Measurements from ENCODE around the gene TPRG1L. TPM values are rescaled to one million over a fixed set of nuclear protein-coding genes. Genes with fewer than 3 reads are reported as not detected.

Gene TPRG1L
- total RNA-seq, 1 donor from 2014 or later: 33.7 TPM

- Mint-ChIP-seq H3K36me3 (ENCODE audit: low read depth, unreplicated experiment) (peaks cover 16% of the 10 kb centered on the region), H3K9me3 (ENCODE audit: unreplicated experiment) (no peaks in the 10 kb centered on the region), H3K27ac (ENCODE audit: unreplicated experiment) (no peak overlapping the region), H3K4me3 (ENCODE audit: unreplicated experiment) (no peak overlapping the region), H3K27me3 (ENCODE audit: low read depth, unreplicated experiment) (no peaks in the 10 kb centered on the region), H3K4me1 (ENCODE audit: low read depth, unreplicated experiment) (peaks cover 2% of the 10 kb centered on the region)
- FAIRE-seq (no peak), DNase-seq (ENCODE audit: low read depth) (no peak)
- Histone ChIP-seq H2AFZ (ENCODE audit: low read depth, low read length) (no peak overlapping the region), H3K4me2 (ENCODE audit: low read length) (no peak overlapping the region), H3K9ac (ENCODE audit: low read length) (no peak overlapping the region), H3K27me3 (ENCODE audit: insufficient read depth, low read length) (no peaks in the 10 kb centered on the region), H4K20me1 (ENCODE audit: insufficient read depth, low read length) (no peaks in the 10 kb centered on the region), H3K4me1 (ENCODE audit: insufficient read depth, low read length) (no peaks in the 10 kb centered on the region), H3K4me3 (ENCODE audit: insufficient read depth, low read depth, low read length) (no peak overlapping the region), H3K79me2 (ENCODE audit: insufficient read depth, low read length) (no peaks in the 10 kb centered on the region), H3K9me3 (ENCODE audit: insufficient read depth, low read depth, low read length) (no peaks in the 10 kb centered on the region), H3K27ac (ENCODE audit: low read depth, low read length) (no peak overlapping the region), H3K36me3 (ENCODE audit: insufficient read depth, low read length) (peaks cover 14% of the 10 kb centered on the region)
- TF ChIP-seq CTCF (IDR thresholded peaks at IDR 0.05; ENCODE audit: insufficient read depth, low read depth, low read length) (no peak), EZH2 (IDR thresholded peaks at IDR 0.05; ENCODE audit: insufficient read depth, low read length) (no peak)
Measured at GRCh38 chr1:3640121-3640837, 15.5 kb downstream of the TPRG1L start.

GRCh38 chr1:3641046-3641760 is 16.4 kb downstream of the TPRG1L start:
- Mint-ChIP-seq H3K27ac (ENCODE audit: unreplicated experiment) (no peak overlapping the region), H3K4me1 (ENCODE audit: low read depth, unreplicated experiment) (peaks cover 2% of the 10 kb centered on the region), H3K9me3 (ENCODE audit: unreplicated experiment) (no peaks in the 10 kb centered on the region), H3K36me3 (ENCODE audit: low read depth, unreplicated experiment) (peaks cover 14% of the 10 kb centered on the region), H3K27me3 (ENCODE audit: low read depth, unreplicated experiment) (no peaks in the 10 kb centered on the region), H3K4me3 (ENCODE audit: unreplicated experiment) (no peak overlapping the region)
- DNase-seq (ENCODE audit: low read depth): no peak
- Histone ChIP-seq H4K20me1 (ENCODE audit: insufficient read depth, low read length) (no peaks in the 10 kb centered on the region), H3K4me2 (ENCODE audit: low read length) (no peak overlapping the region), H3K27ac (ENCODE audit: low read depth, low read length) (no peak overlapping the region), H2AFZ (ENCODE audit: low read depth, low read length) (no peak overlapping the region), H3K27me3 (ENCODE audit: insufficient read depth, low read length) (no peaks in the 10 kb centered on the region), H3K79me2 (ENCODE audit: insufficient read depth, low read length) (no peaks in the 10 kb centered on the region), H3K36me3 (ENCODE audit: insufficient read depth, low read length) (peaks cover 15% of the 10 kb centered on the region), H3K9me3 (ENCODE audit: insufficient read depth, low read depth, low read length) (no peaks in the 10 kb centered on the region), H3K4me1 (ENCODE audit: insufficient read depth, low read length) (no peaks in the 10 kb centered on the region), H3K9ac (ENCODE audit: low read length) (no peak overlapping the region), H3K4me3 (ENCODE audit: insufficient read depth, low read depth, low read length) (no peak overlapping the region)
- no peak for TF ChIP-seq EZH2 (IDR thresholded peaks at IDR 0.05; ENCODE audit: insufficient read depth, low read length)
- TF ChIP-seq CTCF (IDR thresholded peaks at IDR 0.05; ENCODE audit: insufficient read depth, low read depth, low read length): no peak
- no peak for FAIRE-seq

- Histone ChIP-seq H4K20me1 (ENCODE audit: insufficient read depth, low read length) (no peaks in the 10 kb centered on the region), H3K9me3 (ENCODE audit: insufficient read depth, low read depth, low read length) (no peaks in the 10 kb centered on the region), H3K36me3 (ENCODE audit: insufficient read depth, low read length) (peaks cover 15% of the 10 kb centered on the region), H3K9ac (ENCODE audit: low read length) (no peak overlapping the region), H3K27me3 (ENCODE audit: insufficient read depth, low read length) (no peaks in the 10 kb centered on the region), H3K4me1 (ENCODE audit: insufficient read depth, low read length) (no peaks in the 10 kb centered on the region), H3K4me3 (ENCODE audit: insufficient read depth, low read depth, low read length) (no peak overlapping the region), H2AFZ (ENCODE audit: low read depth, low read length) (no peak overlapping the region), H3K79me2 (ENCODE audit: insufficient read depth, low read length) (no peaks in the 10 kb centered on the region), H3K4me2 (ENCODE audit: low read length) (no peak overlapping the region), H3K27ac (ENCODE audit: low read depth, low read length) (no peak overlapping the region)
- no peaks in the 10 kb centered on the region for H3K27me3 Mint-ChIP-seq (ENCODE audit: low read depth, unreplicated experiment)
- no peak overlapping the region for H3K27ac Mint-ChIP-seq (ENCODE audit: unreplicated experiment)
- peaks cover 15% of the 10 kb centered on the region for H3K36me3 Mint-ChIP-seq (ENCODE audit: low read depth, unreplicated experiment)
- H3K4me3 Mint-ChIP-seq (ENCODE audit: unreplicated experiment): no peak overlapping the region
- DNase-seq (ENCODE audit: low read depth) (no peak), FAIRE-seq (no peak)
- H3K9me3 Mint-ChIP-seq (ENCODE audit: unreplicated experiment): no peaks in the 10 kb centered on the region
- H3K4me1 Mint-ChIP-seq (ENCODE audit: low read depth, unreplicated experiment): peaks cover 2% of the 10 kb centered on the region
- no peak for TF ChIP-seq CTCF (IDR thresholded peaks at IDR 0.05; ENCODE audit: insufficient read depth, low read depth, low read length)
Measured at GRCh38 chr1:3641816-3642215, 17.0 kb downstream of the TPRG1L start.
